ENCODE data around the gene CIPC.

GRCh38 chr14:77058117-77058516 is 39.9 kb upstream of the CIPC start:
- TF ChIP-seq CTCF (IDR thresholded peaks at IDR 0.05 in 2 of 3, conservative IDR thresholded peaks at IDR 0.05 in 1 of 3; ENCODE audit: borderline replicate concordance in 1 of 3, insufficient read depth in 1 of 3, low read depth in 2 of 3, low read length in 2 of 3) (no peak), POLR2AphosphoS5 (IDR thresholded peaks at IDR 0.05; ENCODE audit: low read depth, low read length) (no peak), ZNF274 (IDR thresholded peaks at IDR 0.05; ENCODE audit: low read depth, low read length) (no peak), JUND (IDR thresholded peaks at IDR 0.05) (no peak), SRF (IDR thresholded peaks at IDR 0.05; ENCODE audit: low read depth) (no peak), POLR2A (IDR thresholded peaks at IDR 0.05; ENCODE audit: borderline replicate concordance, extremely low read depth, insufficient read depth, insufficient read length) (no peak), ATF3 (IDR thresholded peaks at IDR 0.05) (no peak), CEBPB (IDR thresholded peaks at IDR 0.05; ENCODE audit: low read depth) (no peak)
